Measurements from ENCODE around the gene SECTM1.

SECTM1 gene

GRCh38 chr17:82357394-82357793 lies 23.8 kb upstream of the SECTM1 start:
- ATAC-seq (ENCODE audit: low read depth) = no peak

GRCh38 chr17:82356845-82357355 lies 23.3 kb upstream of the SECTM1 start:
- no peak overlapping the region for H3K4me3 ChIP-seq (ENCODE audit: severe bottlenecking)
- peaks cover 11% of the 10 kb centered on the region for H3K4me1 ChIP-seq (ENCODE audit: insufficient read depth, poor library complexity, severe bottlenecking)
- H3K27ac ChIP-seq (ENCODE audit: poor library complexity, severe bottlenecking) = peak overlapping the region; percentile 27
- no peak for TF ChIP-seq CTCF (IDR thresholded peaks at IDR 0.05; ENCODE audit: poor library complexity, severe bottlenecking)
- H3K36me3 ChIP-seq (ENCODE audit: low read depth) = no peaks in the 10 kb centered on the region
- DNase-seq (ENCODE audit: low spot score) = no peak
- H3K9me3 ChIP-seq (ENCODE audit: severe bottlenecking) = no peaks in the 10 kb centered on the region
- ATAC-seq (ENCODE audit: low read depth) = no peak
- H3K27me3 ChIP-seq (ENCODE audit: insufficient read depth, poor library complexity, severe bottlenecking) = no peaks in the 10 kb centered on the region

More at GRCh38 chr17:82357394-82357793, 23.8 kb upstream of the SECTM1 start:
- H3K27ac ChIP-seq (ENCODE audit: poor library complexity, severe bottlenecking) = no peak overlapping the region
- no peak for TF ChIP-seq CTCF (IDR thresholded peaks at IDR 0.05; ENCODE audit: poor library complexity, severe bottlenecking)
- no peak for DNase-seq (ENCODE audit: low spot score)
- H3K36me3 ChIP-seq (ENCODE audit: low read depth) = no peaks in the 10 kb centered on the region
- H3K27me3 ChIP-seq (ENCODE audit: insufficient read depth, poor library complexity, severe bottlenecking) = no peaks in the 10 kb centered on the region
- peaks cover 11% of the 10 kb centered on the region for H3K4me1 ChIP-seq (ENCODE audit: insufficient read depth, poor library complexity, severe bottlenecking)
- no peak overlapping the region for H3K4me3 ChIP-seq (ENCODE audit: severe bottlenecking)
- H3K9me3 ChIP-seq (ENCODE audit: severe bottlenecking) = no peaks in the 10 kb centered on the region

- H3K36me3 ChIP-seq (ENCODE audit: low read depth) = no peaks in the 10 kb centered on the region
- no peak overlapping the region for H3K4me3 ChIP-seq (ENCODE audit: severe bottlenecking)
- H3K9me3 ChIP-seq (ENCODE audit: severe bottlenecking) = no peaks in the 10 kb centered on the region
- peak overlapping the region; percentile 27 for H3K27ac ChIP-seq (ENCODE audit: poor library complexity, severe bottlenecking)
- no peaks in the 10 kb centered on the region for H3K27me3 ChIP-seq (ENCODE audit: insufficient read depth, poor library complexity, severe bottlenecking)
- TF ChIP-seq CTCF (IDR thresholded peaks at IDR 0.05; ENCODE audit: poor library complexity, severe bottlenecking) = no peak
- DNase-seq (ENCODE audit: low spot score) (peak; percentile 83), ATAC-seq (ENCODE audit: low read depth) (peak; percentile 73)
- peaks cover 11% of the 10 kb centered on the region for H3K4me1 ChIP-seq (ENCODE audit: insufficient read depth, poor library complexity, severe bottlenecking)
Observed at GRCh38 chr17:82355770-82356427, 22.3 kb upstream of the SECTM1 start.

- no peak for TF ChIP-seq CTCF (IDR thresholded peaks at IDR 0.05; ENCODE audit: poor library complexity, severe bottlenecking)
- no peak for ATAC-seq (ENCODE audit: low read depth)
- H3K27ac ChIP-seq (ENCODE audit: poor library complexity, severe bottlenecking) = no peak overlapping the region
- no peaks in the 10 kb centered on the region for H3K36me3 ChIP-seq (ENCODE audit: low read depth)
- no peaks in the 10 kb centered on the region for H3K9me3 ChIP-seq (ENCODE audit: severe bottlenecking)
- DNase-seq (ENCODE audit: low spot score) = no peak
- H3K4me3 ChIP-seq (ENCODE audit: severe bottlenecking) = no peak overlapping the region
- H3K27me3 ChIP-seq (ENCODE audit: insufficient read depth, poor library complexity, severe bottlenecking) = no peaks in the 10 kb centered on the region
- peaks cover 11% of the 10 kb centered on the region for H3K4me1 ChIP-seq (ENCODE audit: insufficient read depth, poor library complexity, severe bottlenecking)
Observed at GRCh38 chr17:82354804-82355308, 21.3 kb upstream of the SECTM1 start.

- Histone ChIP-seq H3K36me3 (ENCODE audit: low read depth) (no peaks in the 10 kb centered on the region), H3K9me3 (ENCODE audit: severe bottlenecking) (no peaks in the 10 kb centered on the region), H3K27me3 (ENCODE audit: insufficient read depth, poor library complexity, severe bottlenecking) (no peaks in the 10 kb centered on the region), H3K4me1 (ENCODE audit: insufficient read depth, poor library complexity, severe bottlenecking) (peaks cover 11% of the 10 kb centered on the region), H3K4me3 (ENCODE audit: severe bottlenecking) (no peak overlapping the region), H3K27ac (ENCODE audit: poor library complexity, severe bottlenecking) (no peak overlapping the region)
- no peak for TF ChIP-seq CTCF (IDR thresholded peaks at IDR 0.05; ENCODE audit: poor library complexity, severe bottlenecking)
- no peak for ATAC-seq (ENCODE audit: low read depth)
- no peak for DNase-seq (ENCODE audit: low spot score)
Observed at GRCh38 chr17:82353484-82353883, 19.9 kb upstream of the SECTM1 start.
